HG03439 (cell line): ENCODE results near the gene SCN7A.
"Not testable (repeated sequence)": the region's sequence is repeated elsewhere in the genome, so short reads cannot be mapped to it uniquely, and the experiment has no call there.

Experiments used
- ATAC-seq: cut with Tn5 transposase; IDR thresholded peaks from one replicate; pipeline ENCODE4 v1.9.1; 2021; ENCODE audit warnings: mild to moderate bottlenecking, moderate library complexity; ENCODE audit not compliant: unreplicated experiment

The SCN7A gene

DNA sequence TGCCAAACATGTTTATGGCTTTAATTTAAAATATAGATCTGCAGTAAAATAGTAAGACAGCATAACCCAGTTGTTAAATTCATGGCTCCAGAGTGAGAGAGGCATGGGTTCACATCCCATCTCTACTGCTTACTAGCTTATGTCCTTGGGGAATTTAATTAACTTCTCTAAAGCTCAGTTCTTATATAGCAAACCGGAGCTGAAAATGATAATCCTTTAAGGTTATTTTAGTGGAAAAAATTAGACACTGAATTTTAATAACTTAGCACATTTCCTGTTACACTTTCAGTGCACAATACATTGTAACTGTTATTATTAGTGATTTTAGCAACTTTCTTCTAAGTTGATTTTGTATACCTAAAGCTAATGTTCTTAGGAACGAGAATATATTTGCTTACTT is 133.1 kb downstream of the SCN7A start:
- ATAC-seq = no peak

DNA sequence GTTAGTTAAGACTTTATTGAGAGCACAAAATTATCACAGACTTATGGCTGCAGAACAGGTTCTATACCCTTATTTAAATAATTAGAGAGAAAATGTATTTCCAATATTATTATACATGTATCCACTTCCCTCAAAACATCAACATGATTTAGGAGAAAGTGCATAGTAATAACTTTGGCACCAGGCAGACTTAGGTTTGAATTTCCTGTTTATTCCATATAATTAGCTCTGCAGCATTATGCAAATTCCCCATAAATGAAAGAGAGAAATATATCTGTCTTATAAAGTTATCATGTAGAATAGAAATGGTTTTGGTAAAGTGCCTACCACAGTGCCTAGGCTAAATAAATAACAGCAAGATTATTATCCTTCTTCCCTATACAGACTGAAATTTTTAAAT is 133.6 kb downstream of the SCN7A start:
- no peak for ATAC-seq

DNA sequence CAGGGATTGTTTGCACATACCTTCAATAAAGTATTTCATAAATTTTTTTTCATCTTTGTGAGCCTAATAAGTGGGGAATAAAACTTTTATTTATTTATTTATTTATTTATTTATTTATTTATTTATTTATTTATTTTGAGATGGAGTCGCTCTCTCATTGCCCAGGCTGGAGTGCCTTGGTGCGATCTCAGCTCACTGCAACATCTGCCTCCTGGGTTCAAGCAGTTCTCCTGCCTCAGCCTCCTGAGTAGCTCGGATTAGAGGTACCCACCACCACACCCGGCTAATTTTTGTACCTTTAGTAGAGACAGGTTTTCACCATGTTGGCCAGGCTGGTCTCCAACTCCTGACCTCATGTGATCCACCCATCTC is 136.1 kb downstream of the SCN7A start:
- ATAC-seq = not testable (repeated sequence)

GRCh38 chr2:166357068-166357949 is 136.7 kb downstream of the SCN7A start:
- no peak for ATAC-seq
